A549 (cell line): ENCODE data around the gene IL12RB2. TPM values are rescaled to one million over a fixed set of nuclear protein-coding genes. Genes with fewer than 3 reads are reported as not detected.

ENCODE experiments used
- ATAC-seq, 2 experiments: fragments of 200-7000 bp in 1 of 2; fragments of >200 bp in 1 of 2; cut with Nextera tagmentation in 1 of 2; cut with Tn5 transposase in 1 of 2; 3 replicates each; pipeline versions ENCODE4 v1.8.0 to v1.9.1; 2018 to 2020; ENCODE audit warnings: mild to moderate bottlenecking in 1 of 2, moderate library complexity in 1 of 2
- CTCF ChIA-PET: fragments of 300-600 bp; sonication (Branson Sonifier 250); formaldehyde crosslinking; extraction: SDS; loops from one replicate; lab custom pipeline; 2021; ENCODE audit warnings: antibody characterized with exemption, inconsistent platforms; lab: Yijun Ruan, JAX
- POLR2A ChIA-PET: fragments of 350-600 bp; formaldehyde crosslinking; extraction: SDS; loops from one replicate; lab custom pipeline; 2021; ENCODE audit warnings: antibody characterized with exemption, inconsistent platforms; lab: Yijun Ruan, JAX
- DNase-seq, 2 experiments: peaks; one replicate each; pipeline versions ENCODE4 v3.0.0 to v3.0.0-alpha.2; 2011 to 2016; ENCODE audit warnings: low read depth in 1 of 2, low spot score in 1 of 2
- FAIRE-seq: peaks from 2 replicates; lab custom pipeline; 2011; peaks lifted over from hg19 to GRCh38; lab: Jason Lieb, UNC
- H3K27ac ChIP-seq, 2 experiments: fragments of >200 bp; sonication (Bioruptor Twin); formaldehyde crosslinking; 3 replicates each; pipeline ENCODE4 v1.5.1; 2016 to 2017
- H3K4me1 ChIP-seq: fragments of >200 bp; sonication (Bioruptor Twin); formaldehyde crosslinking; 3 replicates; pipeline ENCODE4 v1.6.1; 2016
- H3K4me2 ChIP-seq: fragments of >200 bp; sonication (Bioruptor Twin); formaldehyde crosslinking; 3 replicates; pipeline ENCODE4 v1.6.1; 2016
- H3K4me3 ChIP-seq: fragments of >200 bp; sonication (Bioruptor Twin); formaldehyde crosslinking; 3 replicates; pipeline ENCODE4 v1.5.1; 2016
- H3K9me3 ChIP-seq: fragments of >200 bp; sonication (Bioruptor Twin); formaldehyde crosslinking; 3 replicates; pipeline ENCODE4 v1.6.1; 2016
- CBX2 ChIP-seq: fragments of 200-600 bp; sonication (generic); IDR thresholded peaks from 2 replicates; pipeline ENCODE4 v1.6.1; 2016; ENCODE audit warnings: low read depth, mild to moderate bottlenecking, borderline replicate concordance
- CHD2 ChIP-seq: fragments of 150-350 bp; IDR thresholded peaks from 2 replicates; pipeline ENCODE4 v1.6.1; 2014; ENCODE audit warnings: low read length; ENCODE audit not compliant: partially characterized antibody
- CTCF ChIP-seq: fragments of >200 bp; sonication (Bioruptor Twin); formaldehyde crosslinking; IDR thresholded peaks from 3 replicates; pipeline ENCODE4 v1.5.1; 2016
- EHF ChIP-seq: fragments of 250-450 bp; sonication (Bioruptor Pico); IDR thresholded peaks from 2 replicates; pipeline ENCODE4 v1.5.0; 2020; ENCODE audit warnings: mild to moderate bottlenecking
- HOXB13 ChIP-seq: fragments of 250-450 bp; sonication (Bioruptor Pico); IDR thresholded peaks from 2 replicates; pipeline ENCODE4 v1.5.0; 2020; ENCODE audit warnings: low read depth, mild to moderate bottlenecking, moderate library complexity
- JUNB ChIP-seq: fragments of >200 bp; sonication (Bioruptor Twin); formaldehyde crosslinking; IDR thresholded peaks from 2 replicates; pipeline ENCODE4 v1.6.1; 2016
- KDM1A ChIP-seq: fragments of 200-600 bp; sonication (generic); IDR thresholded peaks from 2 replicates; pipeline ENCODE4 v1.6.1; 2016; ENCODE audit warnings: low read depth, mild to moderate bottlenecking
- NR3C1 ChIP-seq: fragments of >200 bp; sonication (Bioruptor Twin); formaldehyde crosslinking; IDR thresholded peaks from 3 replicates; pipeline ENCODE4 v1.6.1; 2017
- POLR2A ChIP-seq: IDR thresholded peaks from 2 replicates; pipeline ENCODE4 v1.6.1; 2012; ENCODE audit warnings: mild to moderate bottlenecking, low read length
- POLR2AphosphoS2 ChIP-seq: conservative IDR thresholded peaks from 2 replicates; pipeline ENCODE4 v1.6.1; 2012; ENCODE audit warnings: low read length, improper control_type of control experiment, inconsistent platforms
- RAD21 ChIP-seq, 2 experiments: fragments of >200 bp in 1 of 2; sonication (Bioruptor Twin) in 1 of 2; formaldehyde crosslinking in 1 of 2; IDR thresholded peaks in 1 of 2; conservative IDR thresholded peaks in 1 of 2; 2 replicates in 1 of 2; 3 replicates in 1 of 2; pipeline ENCODE4 v1.6.1; 2012 to 2018; ENCODE audit warnings: inconsistent platforms in 1 of 2
- RARB ChIP-seq: fragments of 250-450 bp; sonication (Bioruptor Pico); IDR thresholded peaks from 2 replicates; pipeline ENCODE4 v1.8.0; 2021; ENCODE audit warnings: mild to moderate bottlenecking, moderate library complexity
- RCOR1 ChIP-seq: fragments of 150-350 bp; IDR thresholded peaks from 2 replicates; pipeline ENCODE4 v1.6.1; 2014; ENCODE audit warnings: antibody characterized with exemption, low read length, low read depth
- RNF2 ChIP-seq: fragments of 200-600 bp; sonication (generic); IDR thresholded peaks from 2 replicates; pipeline ENCODE4 v1.6.1; 2016; ENCODE audit warnings: low read depth, mild to moderate bottlenecking, antibody characterized with exemption, moderate library complexity, borderline replicate concordance
- SMC3 ChIP-seq: fragments of >200 bp; sonication (Bioruptor Twin); formaldehyde crosslinking; IDR thresholded peaks from 3 replicates; pipeline ENCODE4 v1.6.1; 2018; ENCODE audit warnings: inconsistent platforms
- SREBF2 ChIP-seq: fragments of 450-650 bp; IDR thresholded peaks from 2 replicates; pipeline ENCODE4 v1.6.1; 2014; ENCODE audit warnings: mild to moderate bottlenecking, moderate library complexity
- ZC3H11A ChIP-seq: fragments of 450-650 bp; IDR thresholded peaks from 2 replicates; pipeline ENCODE4 v1.6.1; 2014; ENCODE audit warnings: antibody characterized with exemption, mild to moderate bottlenecking
- ZSCAN20 ChIP-seq: fragments of 250-450 bp; sonication (Bioruptor Pico); IDR thresholded peaks from 2 replicates; pipeline ENCODE4 v1.8.0; 2022; ENCODE audit warnings: mild to moderate bottlenecking, moderate library complexity
- WGBS: methylation state at CpG from one replicate; pipeline ENCODE4 v1.1.6; 2017; ENCODE audit errors: missing lambda C conversion rate; 5-methylcytosine and 5-hydroxymethylcytosine counted together
- polyA plus RNA-seq, 4 experiments: library from polyadenylated mRNA; depleted of rRNA in 3 of 4; stranded (reverse); fragments of >200 nt; fragmentation: RNase III in 1 of 4; extraction: RNeasy Plus Mini Kit Qiagen cat#74134 plus additional on column Dnase treatment in 1 of 4; gene quantifications; 2 replicates in 3 of 4; 3 replicates in 1 of 4; pipeline ENCODE4 v1.2.3, GENCODE V29; 2011 to 2017
- TF ChIP-seq, protein P1 (sequence below): fragments of 200-600 bp; sonication (generic); IDR thresholded peaks from 2 replicates; pipeline ENCODE4 v1.6.1; 2016; ENCODE audit warnings: antibody characterized with exemption, mild to moderate bottlenecking, moderate library complexity

The IL12RB2 gene
- polyA plus RNA-seq, 2 of the 4 experiments (the other 2 are of a cell fraction), result not detected

DNA sequence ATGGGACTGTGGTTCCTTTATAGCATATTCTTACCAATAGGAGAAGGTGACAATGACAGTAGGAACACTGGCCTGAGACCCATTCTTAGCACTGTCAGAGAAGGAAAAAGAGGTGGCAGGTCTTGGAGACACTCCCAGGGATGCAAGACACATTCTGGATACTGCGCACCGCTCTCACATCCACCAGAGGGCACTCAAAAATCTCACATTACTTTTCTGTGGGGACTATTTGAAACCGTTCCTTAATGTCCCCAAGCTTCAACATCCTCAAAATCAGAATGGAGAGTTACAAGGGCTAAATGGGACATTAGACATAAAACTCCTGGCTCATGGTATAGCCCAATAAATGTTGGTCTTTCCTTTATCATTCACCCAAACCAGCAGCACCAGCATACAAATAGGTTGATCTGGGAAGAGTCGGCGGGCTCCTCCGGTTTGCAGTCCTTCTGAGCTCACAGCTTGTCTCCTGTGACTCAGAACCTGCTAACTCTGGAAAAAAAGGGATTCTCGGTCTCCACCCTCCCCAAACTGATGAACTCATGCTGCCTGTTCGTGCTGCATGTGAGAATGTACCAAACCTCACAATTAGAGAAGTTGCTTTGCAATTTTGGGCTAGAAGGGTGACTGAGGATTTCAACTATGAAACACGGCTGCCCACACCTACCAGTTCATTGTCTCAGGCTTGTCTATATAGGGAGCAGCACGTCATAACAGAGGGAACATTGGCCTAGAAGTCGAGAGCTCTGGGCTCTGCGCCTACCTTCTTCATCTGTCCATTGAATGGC is 40.2 kb downstream of the IL12RB2 start:
- H3K4me2 ChIP-seq, result no peak overlapping the region
- no peak overlapping the region for H3K27ac ChIP-seq
- H3K9me3 ChIP-seq, result no peaks in the 10 kb centered on the region
- POLR2A ChIA-PET, result no interaction called here
- no peak overlapping the region for H3K4me3 ChIP-seq
- peak; percentile 76 to 90; a peak in 4 of 6 replicates for ATAC-seq
- WGBS, result 47% methylated on average over 12 of the region's 12 CpGs
- CTCF ChIA-PET, result interaction anchor here (0.6 to 4.4 kb wide), 16 partner anchors 10 to 178 kb away, joined by 3 to 36 read pairs (median 4); no protein-coding TSS in a partner anchor
- peak; percentile 30 to 35 for DNase-seq
- H3K4me1 ChIP-seq, result no peaks in the 10 kb centered on the region
- no peak for FAIRE-seq
- no peak for TF ChIP-seq JUNB
- TF ChIP-seq NR3C1, result no peak
- no peak for TF ChIP-seq EHF (CRISPR knock-in tag)
- TF ChIP-seq CHD2, result no peak
- TF ChIP-seq RNF2, result no peak
- TF ChIP-seq HOXB13 (CRISPR knock-in tag), result no peak
- no peak for TF ChIP-seq RCOR1
- no peak for TF ChIP-seq POLR2A
- TF ChIP-seq RARB (CRISPR knock-in tag), result no peak
- TF ChIP-seq, protein P1, sequence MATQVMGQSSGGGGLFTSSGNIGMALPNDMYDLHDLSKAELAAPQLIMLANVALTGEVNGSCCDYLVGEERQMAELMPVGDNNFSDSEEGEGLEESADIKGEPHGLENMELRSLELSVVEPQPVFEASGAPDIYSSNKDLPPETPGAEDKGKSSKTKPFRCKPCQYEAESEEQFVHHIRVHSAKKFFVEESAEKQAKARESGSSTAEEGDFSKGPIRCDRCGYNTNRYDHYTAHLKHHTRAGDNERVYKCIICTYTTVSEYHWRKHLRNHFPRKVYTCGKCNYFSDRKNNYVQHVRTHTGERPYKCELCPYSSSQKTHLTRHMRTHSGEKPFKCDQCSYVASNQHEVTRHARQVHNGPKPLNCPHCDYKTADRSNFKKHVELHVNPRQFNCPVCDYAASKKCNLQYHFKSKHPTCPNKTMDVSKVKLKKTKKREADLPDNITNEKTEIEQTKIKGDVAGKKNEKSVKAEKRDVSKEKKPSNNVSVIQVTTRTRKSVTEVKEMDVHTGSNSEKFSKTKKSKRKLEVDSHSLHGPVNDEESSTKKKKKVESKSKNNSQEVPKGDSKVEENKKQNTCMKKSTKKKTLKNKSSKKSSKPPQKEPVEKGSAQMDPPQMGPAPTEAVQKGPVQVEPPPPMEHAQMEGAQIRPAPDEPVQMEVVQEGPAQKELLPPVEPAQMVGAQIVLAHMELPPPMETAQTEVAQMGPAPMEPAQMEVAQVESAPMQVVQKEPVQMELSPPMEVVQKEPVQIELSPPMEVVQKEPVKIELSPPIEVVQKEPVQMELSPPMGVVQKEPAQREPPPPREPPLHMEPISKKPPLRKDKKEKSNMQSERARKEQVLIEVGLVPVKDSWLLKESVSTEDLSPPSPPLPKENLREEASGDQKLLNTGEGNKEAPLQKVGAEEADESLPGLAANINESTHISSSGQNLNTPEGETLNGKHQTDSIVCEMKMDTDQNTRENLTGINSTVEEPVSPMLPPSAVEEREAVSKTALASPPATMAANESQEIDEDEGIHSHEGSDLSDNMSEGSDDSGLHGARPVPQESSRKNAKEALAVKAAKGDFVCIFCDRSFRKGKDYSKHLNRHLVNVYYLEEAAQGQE, result no peak
- peak; percentile 65 for TF ChIP-seq CTCF
- peak; percentile 64 for TF ChIP-seq SMC3
- TF ChIP-seq RAD21 (conservative IDR thresholded peaks at IDR 0.05 in 1 of 2, IDR thresholded peaks at IDR 0.05 in 1 of 2), result peak; percentile 61 to 63

DNA sequence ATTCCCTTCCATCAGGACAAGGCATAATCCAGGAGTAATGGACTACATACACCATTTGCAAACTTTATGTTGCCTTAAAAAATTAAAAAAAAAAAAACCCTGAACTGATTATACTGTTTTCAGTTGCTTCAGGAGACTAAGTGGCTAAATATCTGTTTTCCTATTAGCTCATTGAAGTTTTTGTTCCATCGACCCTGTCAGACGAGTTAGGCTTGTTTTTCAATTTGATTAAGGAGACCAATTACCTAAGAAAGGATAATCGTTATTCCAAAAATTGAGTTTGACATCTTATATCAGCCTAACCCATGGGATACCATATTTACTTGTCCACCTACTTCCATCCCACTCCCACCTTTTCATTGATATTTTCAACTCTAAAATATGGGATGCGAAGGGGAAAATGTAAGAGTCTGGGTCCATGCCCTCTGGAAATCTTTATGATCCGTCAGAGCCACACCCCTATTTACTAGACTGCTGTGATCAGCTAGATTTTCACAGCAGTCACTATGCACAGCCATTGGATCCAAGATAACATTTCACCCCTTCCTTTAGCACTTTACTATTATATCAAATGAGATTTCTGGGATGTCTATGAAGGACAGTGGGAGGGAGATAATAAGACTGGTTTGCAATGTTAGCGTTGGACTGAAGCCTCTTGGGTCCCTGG is 41.0 kb downstream of the IL12RB2 start:
- FAIRE-seq (no peak), DNase-seq (no peak), ATAC-seq (no peak)
- no peak overlapping the region for H3K4me3 ChIP-seq
- H3K4me1 ChIP-seq, result no peaks in the 10 kb centered on the region
- ChIA-PET POLR2A (interaction anchor here (0.6 kb wide), 1 partner anchor 80 kb away, joined by 3 read pairs; no protein-coding TSS in a partner anchor), CTCF (interaction anchor here (1.0 to 4.4 kb wide), 7 partner anchors 17 to 153 kb away, joined by 3 to 36 read pairs (median 8); no protein-coding TSS in a partner anchor)
- no peak overlapping the region for H3K27ac ChIP-seq
- 73% methylated on average over 6 of the region's 6 CpGs for WGBS
- H3K9me3 ChIP-seq, result no peaks in the 10 kb centered on the region
- no peak for TF ChIP-seq KDM1A
- TF ChIP-seq ZC3H11A, result no peak
- no peak for TF ChIP-seq CBX2
- no peak for TF ChIP-seq CTCF
- no peak for TF ChIP-seq POLR2AphosphoS2
- no peak for TF ChIP-seq ZSCAN20 (CRISPR knock-in tag)
- no peak for TF ChIP-seq SREBF2
- no peak for TF ChIP-seq EHF (CRISPR knock-in tag)
- H3K4me2 ChIP-seq, result no peak overlapping the region
